DND-41 (cell line): ENCODE results near the gene TTC39B.

Experiments
- EZH2 ChIP-seq: IDR thresholded peaks from 3 replicates; pipeline ENCODE4 v1.6.1; 2012; ENCODE audit warnings: borderline replicate concordance, low read depth, mild to moderate bottlenecking, moderate library complexity, low read length, inconsistent platforms; ENCODE audit not compliant: severe bottlenecking
- TF ChIP-seq, protein P1 (sequence below): IDR thresholded peaks from 2 replicates; pipeline ENCODE4 v1.5.1; 2012; ENCODE audit warnings: borderline replicate concordance, low read length, moderate library complexity, mild to moderate bottlenecking; ENCODE audit not compliant: poor library complexity, severe bottlenecking; ENCODE audit errors: extremely low read depth

DNA sequence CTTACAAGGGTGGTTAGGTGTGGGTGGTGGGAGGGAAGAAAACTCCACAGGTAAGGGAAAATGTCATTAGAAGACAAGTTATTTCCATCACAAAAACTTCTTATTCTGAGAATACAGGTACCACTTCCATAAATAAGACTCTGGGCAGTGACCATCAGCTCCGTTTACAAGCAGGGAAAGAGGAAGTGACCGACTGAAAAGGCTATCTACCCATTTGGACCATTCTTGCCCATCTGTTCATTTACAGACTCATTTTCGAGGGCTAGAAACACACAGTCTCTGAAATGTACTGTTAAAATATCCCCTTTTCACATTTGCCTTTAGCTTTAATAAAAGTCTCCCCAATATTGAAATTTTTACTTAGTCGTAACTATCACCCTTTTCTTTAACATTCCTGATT is 79.5 kb downstream of the TTC39B start:
- TF ChIP-seq, protein P1, sequence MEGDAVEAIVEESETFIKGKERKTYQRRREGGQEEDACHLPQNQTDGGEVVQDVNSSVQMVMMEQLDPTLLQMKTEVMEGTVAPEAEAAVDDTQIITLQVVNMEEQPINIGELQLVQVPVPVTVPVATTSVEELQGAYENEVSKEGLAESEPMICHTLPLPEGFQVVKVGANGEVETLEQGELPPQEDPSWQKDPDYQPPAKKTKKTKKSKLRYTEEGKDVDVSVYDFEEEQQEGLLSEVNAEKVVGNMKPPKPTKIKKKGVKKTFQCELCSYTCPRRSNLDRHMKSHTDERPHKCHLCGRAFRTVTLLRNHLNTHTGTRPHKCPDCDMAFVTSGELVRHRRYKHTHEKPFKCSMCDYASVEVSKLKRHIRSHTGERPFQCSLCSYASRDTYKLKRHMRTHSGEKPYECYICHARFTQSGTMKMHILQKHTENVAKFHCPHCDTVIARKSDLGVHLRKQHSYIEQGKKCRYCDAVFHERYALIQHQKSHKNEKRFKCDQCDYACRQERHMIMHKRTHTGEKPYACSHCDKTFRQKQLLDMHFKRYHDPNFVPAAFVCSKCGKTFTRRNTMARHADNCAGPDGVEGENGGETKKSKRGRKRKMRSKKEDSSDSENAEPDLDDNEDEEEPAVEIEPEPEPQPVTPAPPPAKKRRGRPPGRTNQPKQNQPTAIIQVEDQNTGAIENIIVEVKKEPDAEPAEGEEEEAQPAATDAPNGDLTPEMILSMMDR: no peak
- TF ChIP-seq EZH2: no peak
